ENCODE results near the gene SORCS2. TPM values are rescaled to one million over a fixed set of nuclear protein-coding genes. Genes with fewer than 3 reads are reported as not detected.

SORCS2 gene
- total RNA-seq, 1 experiment from 2014 or later = 0.15 TPM

- Histone ChIP-seq H3K27ac (ENCODE audit: low read length) (no peak overlapping the region), H3K27me3 (ENCODE audit: control insufficient read depth, insufficient read depth, low read length) (no peaks in the 10 kb centered on the region; the same call in 1 of the 2 replicates), H3K4me3 (ENCODE audit: low read depth in 2 of 2, low read length in 2 of 2) (no peak overlapping the region), H3K4me1 (ENCODE audit: control insufficient read depth, insufficient read depth, low read length) (no peaks in the 10 kb centered on the region), H3K36me3 (ENCODE audit: control insufficient read depth, insufficient read depth, low read length) (no peaks in the 10 kb centered on the region), H3K9me3 (ENCODE audit: control insufficient read depth, insufficient read depth, low read depth, low read length) (no peaks in the 10 kb centered on the region)
- POLR2A ChIA-PET = no interaction called here
- ATAC-seq = no peak
- CTCF ChIA-PET = no interaction called here
- in situ Hi-C loops (cut with HindIII; ENCODE audit: low pct_unique_long_range_greater_than_20kb, low sequenced_read_pairs) (no loop called here), intact Hi-C loops (cut with micrococcal nuclease; ENCODE audit: unreplicated experiment) (no loop called here)
- BruUV-seq (replicated peaks) = no TSS peak
- no peak for DNase-seq (ENCODE audit: low read depth, low spot score)
- no peak for TF ChIP-seq REST (IDR thresholded peaks at IDR 0.05; ENCODE audit: insufficient read depth in 1 of 2, low read depth in 2 of 2, low read length in 1 of 2)
Measured at GRCh38 chr4:7303561-7303960, 111.2 kb downstream of the SORCS2 start.

GRCh38 chr4:7304436-7304835 lies 112.1 kb downstream of the SORCS2 start:
- Histone ChIP-seq H3K27me3 (ENCODE audit: control insufficient read depth, insufficient read depth, low read length) (no peaks in the 10 kb centered on the region; the same call in 1 of the 2 replicates), H3K9me3 (ENCODE audit: control insufficient read depth, insufficient read depth, low read depth, low read length) (no peaks in the 10 kb centered on the region), H3K27ac (ENCODE audit: low read length) (no peak overlapping the region), H3K4me1 (ENCODE audit: control insufficient read depth, insufficient read depth, low read length) (no peaks in the 10 kb centered on the region), H3K36me3 (ENCODE audit: control insufficient read depth, insufficient read depth, low read length) (no peaks in the 10 kb centered on the region), H3K4me3 (ENCODE audit: low read depth in 2 of 2, low read length in 2 of 2) (no peak overlapping the region)
- TF ChIP-seq REST (IDR thresholded peaks at IDR 0.05; ENCODE audit: insufficient read depth in 1 of 2, low read depth in 2 of 2, low read length in 1 of 2) (no peak), POLR2AphosphoS5 (IDR thresholded peaks at IDR 0.05; ENCODE audit: low read depth, low read length) (no peak), CTCF (IDR thresholded peaks at IDR 0.05) (no peak), TCF7L2 (IDR thresholded peaks at IDR 0.05; ENCODE audit: low read depth, low read length) (no peak), SIN3A (IDR thresholded peaks at IDR 0.05; ENCODE audit: borderline replicate concordance, insufficient read depth, low read depth, low read length) (no peak)
- intact Hi-C loops (cut with micrococcal nuclease; ENCODE audit: unreplicated experiment) (no loop called here), in situ Hi-C loops (cut with HindIII; ENCODE audit: low pct_unique_long_range_greater_than_20kb, low sequenced_read_pairs) (no loop called here)
- DNase-seq (ENCODE audit: low read depth, low spot score) = no peak
- CTCF ChIA-PET = no interaction called here
- POLR2A ChIA-PET = no interaction called here
- ATAC-seq = no peak
- BruUV-seq (replicated peaks) = no TSS peak

Data from Panc1 (cell line).